ENCODE measurements around the gene DENND1A. TPM values are rescaled to one million over a fixed set of nuclear protein-coding genes. Genes with fewer than 3 reads are reported as not detected.

Gene DENND1A
- total RNA-seq, 1 donor from 2014 or later = 13.9 TPM

DNA sequence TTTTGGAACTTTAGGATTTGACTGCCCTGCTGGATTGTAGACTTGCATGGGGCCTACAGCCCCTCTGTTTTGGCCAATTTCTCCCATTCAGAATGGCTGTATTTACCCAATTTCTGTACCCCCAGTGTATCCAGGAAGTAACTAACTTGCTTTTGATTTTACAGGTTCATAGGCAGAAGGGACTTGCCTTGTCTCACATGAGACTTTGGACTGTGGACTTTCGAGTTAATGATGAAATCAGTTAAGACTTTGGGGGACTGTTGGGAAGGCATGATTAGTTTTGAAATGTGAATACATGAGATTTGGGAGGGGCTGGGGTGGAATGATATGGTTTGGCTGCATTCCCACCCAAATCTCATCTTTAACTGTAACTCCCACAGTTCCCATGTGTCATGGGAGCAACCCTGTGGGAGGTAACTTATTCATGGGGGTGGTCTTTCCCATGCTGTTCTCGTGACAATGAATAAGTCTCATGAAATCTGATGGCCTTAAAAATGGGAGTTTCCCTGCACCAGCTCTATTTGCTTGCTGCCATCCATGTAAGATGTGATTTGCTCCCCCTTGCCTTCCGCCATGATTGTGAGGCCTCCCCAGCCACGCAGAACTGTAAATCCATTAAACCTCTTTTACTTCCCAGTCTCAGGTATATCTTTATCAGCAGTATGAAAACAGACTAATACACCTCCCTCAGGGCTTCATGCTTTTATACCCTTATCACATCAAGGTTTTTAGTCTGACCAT is 206.6 kb downstream of the DENND1A start:
- no peak overlapping the region for H3K4me3 Mint-ChIP-seq (ENCODE audit: unreplicated experiment)
- no peak overlapping the region for H3K27ac Mint-ChIP-seq (ENCODE audit: unreplicated experiment)
- no peaks in the 10 kb centered on the region for H3K4me1 Mint-ChIP-seq (ENCODE audit: low read depth, unreplicated experiment)
- H3K9me3 Mint-ChIP-seq (ENCODE audit: unreplicated experiment) = peaks cover 13% of the 10 kb centered on the region
- TF ChIP-seq, protein P1, sequence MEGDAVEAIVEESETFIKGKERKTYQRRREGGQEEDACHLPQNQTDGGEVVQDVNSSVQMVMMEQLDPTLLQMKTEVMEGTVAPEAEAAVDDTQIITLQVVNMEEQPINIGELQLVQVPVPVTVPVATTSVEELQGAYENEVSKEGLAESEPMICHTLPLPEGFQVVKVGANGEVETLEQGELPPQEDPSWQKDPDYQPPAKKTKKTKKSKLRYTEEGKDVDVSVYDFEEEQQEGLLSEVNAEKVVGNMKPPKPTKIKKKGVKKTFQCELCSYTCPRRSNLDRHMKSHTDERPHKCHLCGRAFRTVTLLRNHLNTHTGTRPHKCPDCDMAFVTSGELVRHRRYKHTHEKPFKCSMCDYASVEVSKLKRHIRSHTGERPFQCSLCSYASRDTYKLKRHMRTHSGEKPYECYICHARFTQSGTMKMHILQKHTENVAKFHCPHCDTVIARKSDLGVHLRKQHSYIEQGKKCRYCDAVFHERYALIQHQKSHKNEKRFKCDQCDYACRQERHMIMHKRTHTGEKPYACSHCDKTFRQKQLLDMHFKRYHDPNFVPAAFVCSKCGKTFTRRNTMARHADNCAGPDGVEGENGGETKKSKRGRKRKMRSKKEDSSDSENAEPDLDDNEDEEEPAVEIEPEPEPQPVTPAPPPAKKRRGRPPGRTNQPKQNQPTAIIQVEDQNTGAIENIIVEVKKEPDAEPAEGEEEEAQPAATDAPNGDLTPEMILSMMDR (IDR thresholded peaks at IDR 0.05; ENCODE audit: partially characterized antibody, unreplicated experiment) = no peak
- H3K27me3 Mint-ChIP-seq (ENCODE audit: unreplicated experiment) = peaks cover 4% of the 10 kb centered on the region
- H3K36me3 Mint-ChIP-seq (ENCODE audit: unreplicated experiment) = peaks cover 30% of the 10 kb centered on the region
- DNase-seq = no peak

DNA sequence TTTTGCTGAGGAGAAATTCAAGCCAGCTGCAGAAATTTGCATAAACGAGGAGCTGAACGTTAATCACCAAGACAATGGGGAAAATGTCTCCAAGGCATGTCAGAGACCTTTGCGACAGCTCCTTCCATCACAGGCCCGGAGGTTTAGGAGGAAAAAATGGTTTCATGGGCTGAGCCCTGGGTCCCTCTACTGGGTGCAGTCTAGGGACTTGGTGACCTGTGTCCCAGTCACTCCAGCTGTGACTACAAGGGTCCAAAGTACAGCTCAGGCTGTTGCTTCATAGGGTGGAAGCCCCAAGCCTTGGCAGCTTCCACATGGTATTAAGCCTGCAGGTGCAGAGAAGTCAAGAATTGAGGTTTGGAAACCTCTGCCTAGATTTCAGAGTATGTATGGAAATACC is 207.5 kb downstream of the DENND1A start:
- Mint-ChIP-seq H3K4me1 (ENCODE audit: low read depth, unreplicated experiment) (no peaks in the 10 kb centered on the region), H3K27ac (ENCODE audit: unreplicated experiment) (no peak overlapping the region), H3K36me3 (ENCODE audit: unreplicated experiment) (peaks cover 30% of the 10 kb centered on the region), H3K27me3 (ENCODE audit: unreplicated experiment) (peaks cover 4% of the 10 kb centered on the region), H3K9me3 (ENCODE audit: unreplicated experiment) (peaks cover 13% of the 10 kb centered on the region), H3K4me3 (ENCODE audit: unreplicated experiment) (no peak overlapping the region)
- DNase-seq = no peak
- TF ChIP-seq, protein P1 (IDR thresholded peaks at IDR 0.05; ENCODE audit: partially characterized antibody, unreplicated experiment) = no peak

DNA sequence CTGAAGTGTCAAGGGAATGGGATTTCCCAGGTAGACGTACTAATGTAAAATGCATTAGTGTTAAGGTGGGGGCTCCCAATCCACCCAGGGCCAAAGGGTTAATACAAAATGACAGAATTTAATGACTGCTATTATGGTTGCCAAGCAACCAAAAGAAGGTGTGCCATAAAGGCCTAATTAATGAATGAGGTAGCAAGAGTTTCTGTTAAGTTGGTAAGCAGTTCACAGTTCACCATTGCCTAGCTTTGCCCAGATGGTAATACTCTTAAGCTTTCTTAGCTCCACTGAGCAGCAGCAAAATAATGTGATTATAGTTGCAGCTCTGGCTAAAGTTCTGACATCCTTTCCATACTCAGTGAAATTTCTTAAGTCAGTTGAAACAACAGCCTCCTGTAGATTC is 211.7 kb downstream of the DENND1A start:
- Mint-ChIP-seq H3K9me3 (ENCODE audit: unreplicated experiment) (peaks cover 11% of the 10 kb centered on the region), H3K4me3 (ENCODE audit: unreplicated experiment) (no peak overlapping the region), H3K36me3 (ENCODE audit: unreplicated experiment) (peaks cover 19% of the 10 kb centered on the region), H3K27ac (ENCODE audit: unreplicated experiment) (no peak overlapping the region), H3K27me3 (ENCODE audit: unreplicated experiment) (peaks cover 4% of the 10 kb centered on the region), H3K4me1 (ENCODE audit: low read depth, unreplicated experiment) (no peaks in the 10 kb centered on the region)
- DNase-seq = no peak
- TF ChIP-seq, protein P1 (IDR thresholded peaks at IDR 0.05; ENCODE audit: partially characterized antibody, unreplicated experiment) = no peak

DNA sequence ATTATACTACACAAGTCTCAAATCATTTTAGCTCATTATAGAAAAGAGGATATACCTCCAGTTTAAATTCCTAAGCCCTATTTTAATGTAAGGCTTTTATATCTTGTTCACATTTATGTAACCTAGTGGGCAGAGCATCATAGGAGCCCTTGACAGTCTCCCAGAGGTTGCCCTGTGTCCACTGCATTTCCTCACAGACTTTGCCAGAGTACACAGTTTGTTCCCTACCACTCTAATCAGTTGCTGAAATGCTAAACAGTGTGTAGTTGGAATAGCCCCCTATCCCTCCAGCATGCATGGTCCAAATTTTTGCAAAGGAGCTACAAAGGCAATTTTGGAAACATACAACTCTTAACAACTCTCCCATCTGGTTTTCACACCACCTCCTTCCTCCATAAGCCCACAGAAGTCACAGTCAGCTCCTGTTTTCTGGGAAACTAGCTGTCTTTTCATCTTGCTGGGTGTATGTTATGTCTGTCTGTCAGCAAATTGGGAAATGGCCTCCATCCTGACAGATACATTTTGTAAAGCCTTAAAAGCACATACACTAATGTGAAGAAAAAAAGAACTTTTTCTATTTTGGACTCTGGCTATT is 212.2 kb downstream of the DENND1A start:
- Mint-ChIP-seq H3K27me3 (ENCODE audit: unreplicated experiment) (peaks cover 4% of the 10 kb centered on the region), H3K9me3 (ENCODE audit: unreplicated experiment) (peaks cover 11% of the 10 kb centered on the region), H3K4me1 (ENCODE audit: low read depth, unreplicated experiment) (no peaks in the 10 kb centered on the region), H3K4me3 (ENCODE audit: unreplicated experiment) (no peak overlapping the region), H3K36me3 (ENCODE audit: unreplicated experiment) (peaks cover 17% of the 10 kb centered on the region), H3K27ac (ENCODE audit: unreplicated experiment) (no peak overlapping the region)
- DNase-seq = no peak
- TF ChIP-seq, protein P1 (IDR thresholded peaks at IDR 0.05; ENCODE audit: partially characterized antibody, unreplicated experiment) = no peak

DNA sequence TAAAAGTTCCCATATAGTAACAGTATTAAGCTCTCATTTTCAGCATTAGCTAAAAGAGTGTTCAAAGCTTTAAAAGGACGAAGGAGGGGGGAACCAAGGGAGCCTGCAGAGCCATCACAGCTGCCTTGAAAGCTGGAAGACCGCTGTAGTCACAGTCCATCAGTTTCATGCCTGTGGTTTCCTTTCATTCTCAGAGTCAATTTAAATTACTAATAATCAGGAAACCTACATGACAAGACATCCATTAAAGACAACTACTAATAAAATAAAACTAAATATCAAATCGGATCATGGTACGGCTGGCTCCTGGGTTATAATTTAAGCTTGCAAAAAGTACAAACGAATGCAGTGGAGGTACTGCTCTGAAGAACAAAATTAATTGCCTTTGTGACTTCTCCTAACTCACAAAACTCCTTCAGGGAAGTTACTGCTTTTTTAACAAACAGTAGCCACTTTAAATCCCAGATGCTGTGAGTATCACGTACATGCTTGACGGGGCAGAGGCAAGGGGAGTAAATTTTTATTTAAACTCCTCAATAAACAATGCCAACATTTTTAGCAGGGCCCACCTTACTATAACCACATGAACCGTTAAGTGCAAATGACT is 213.5 kb downstream of the DENND1A start:
- H3K4me1 Mint-ChIP-seq (ENCODE audit: low read depth, unreplicated experiment) = no peaks in the 10 kb centered on the region
- DNase-seq = no peak
- peaks cover 4% of the 10 kb centered on the region for H3K27me3 Mint-ChIP-seq (ENCODE audit: unreplicated experiment)
- TF ChIP-seq, protein P1 (IDR thresholded peaks at IDR 0.05; ENCODE audit: partially characterized antibody, unreplicated experiment) = no peak
- H3K9me3 Mint-ChIP-seq (ENCODE audit: unreplicated experiment) = peaks cover 7% of the 10 kb centered on the region
- H3K4me3 Mint-ChIP-seq (ENCODE audit: unreplicated experiment) = no peak overlapping the region
- peaks cover 7% of the 10 kb centered on the region for H3K36me3 Mint-ChIP-seq (ENCODE audit: unreplicated experiment)
- no peak overlapping the region for H3K27ac Mint-ChIP-seq (ENCODE audit: unreplicated experiment)

Measured in glutamatergic neuron (in vitro differentiated cells).